Upper lobe of right lung (tissue), 1 donor: ENCODE results near the gene FOXK2. TPM values are rescaled to one million over a fixed set of nuclear protein-coding genes. Genes with fewer than 3 reads are reported as not detected.

Source experiments
- ATAC-seq: fragments of 200-7000 bp; cut with Tn5 transposase; one replicate; pipeline ENCODE4 v1.9.1; 2020; ENCODE audit warnings: mild to moderate bottlenecking, moderate library complexity
- DNase-seq: peaks from one replicate; pipeline ENCODE4 v3.0.0-alpha.2; 2020
- H3K27ac ChIP-seq: fragments of 200-600 bp; one replicate; pipeline ENCODE4 v1.8.0; 2022
- H3K27me3 ChIP-seq: fragments of 200-600 bp; one replicate; pipeline ENCODE4 v1.8.0; 2022; ENCODE audit warnings: mild to moderate bottlenecking
- H3K36me3 ChIP-seq: fragments of 200-600 bp; one replicate; pipeline ENCODE4 v1.8.0; 2022
- H3K4me1 ChIP-seq: fragments of 200-600 bp; one replicate; pipeline ENCODE4 v1.8.0; 2022
- H3K4me3 ChIP-seq: fragments of 200-600 bp; one replicate; pipeline ENCODE4 v1.8.0; 2022; ENCODE audit warnings: mild to moderate bottlenecking
- H3K9me3 ChIP-seq: fragments of 200-600 bp; one replicate; pipeline ENCODE4 v1.8.0; 2022
- CTCF ChIP-seq: fragments of 200-600 bp; IDR thresholded peaks from one replicate; pipeline ENCODE4 v1.8.0; 2022; ENCODE audit warnings: antibody characterized with exemption
- intact Hi-C: fragments of 100-400 bp; cut with DNase I; formaldehyde crosslinking; loops from one replicate; pipeline ENCODE4 v1.11.0; 2022
- total RNA-seq: library from RNA; stranded (reverse); fragmentation: NEBNext Ultra II Directional; extraction: Animal tissue kit (Norgen Biotek cat#: 25700); gene quantifications from one replicate; pipeline ENCODE4 v1.2.1, GENCODE V29; 2021
- donor health status: DM: no; HTN: yes; CAD: no; lungs with severe emphysema.

Gene FOXK2
- total RNA-seq, 1 donor from 2014 or later = 62.4 TPM

GRCh38 chr17:82650723-82651122 lies 131.2 kb downstream of the FOXK2 start:
- no peak for TF ChIP-seq CTCF
- Histone ChIP-seq H3K9me3 (no peaks in the 10 kb centered on the region), H3K4me1 (peaks cover 11% of the 10 kb centered on the region), H3K27ac (no peak overlapping the region), H3K27me3 (no peaks in the 10 kb centered on the region), H3K4me3 (no peak overlapping the region), H3K36me3 (no peaks in the 10 kb centered on the region)
- no peak for DNase-seq
- ATAC-seq = no peak
- intact Hi-C loops = no loop called here

- H3K4me1 ChIP-seq = no peaks in the 10 kb centered on the region
- H3K9me3 ChIP-seq = no peaks in the 10 kb centered on the region
- H3K36me3 ChIP-seq = no peaks in the 10 kb centered on the region
- ATAC-seq = no peak
- TF ChIP-seq CTCF = no peak
- H3K27ac ChIP-seq = no peak overlapping the region
- DNase-seq = no peak
- H3K27me3 ChIP-seq = no peaks in the 10 kb centered on the region
- H3K4me3 ChIP-seq = no peak overlapping the region
- intact Hi-C loops = no loop called here
Measured at GRCh38 chr17:82653651-82654528, 134.4 kb downstream of the FOXK2 start.

Other genes starting within 250 kb of the FOXK2 start
- 150 TPM for gene CSNK1D, start 246.0 kb upstream of the FOXK2 start, total RNA-seq
- 7.2 TPM for gene CD7, start 202.1 kb upstream of the FOXK2 start, total RNA-seq
- gene SECTM1, start 186.0 kb upstream of the FOXK2 start, total RNA-seq = 26.4 TPM
- not detected for gene TEX19, start 160.5 kb upstream of the FOXK2 start, total RNA-seq
- not detected for gene UTS2R, start 148.0 kb upstream of the FOXK2 start, total RNA-seq
- 49.1 TPM for gene HEXD, start 101.4 kb upstream of the FOXK2 start, total RNA-seq
- gene OGFOD3, start 101.1 kb upstream of the FOXK2 start, total RNA-seq = 32.7 TPM
- gene CYBC1, start 69.0 kb upstream of the FOXK2 start, total RNA-seq = 120 TPM
- gene NARF, start 61.0 kb upstream of the FOXK2 start, total RNA-seq = 54.1 TPM
- 65.1 TPM for gene WDR45B, start 128.7 kb downstream of the FOXK2 start, total RNA-seq
- 11.5 TPM for gene RAB40B, start 179.0 kb downstream of the FOXK2 start, total RNA-seq
- gene FN3KRP, start 197.0 kb downstream of the FOXK2 start, total RNA-seq = 21.4 TPM
- gene FN3K, start 215.9 kb downstream of the FOXK2 start, total RNA-seq = 27.4 TPM
- gene TBCD, start 232.3 kb downstream of the FOXK2 start, total RNA-seq = 84.5 TPM